MCF 10A (cell line): Measurements from ENCODE around the gene SLC40A1. TPM values are rescaled to one million over a fixed set of nuclear protein-coding genes. Genes with fewer than 3 reads are reported as not detected.
A peak's percentile ranks its signal among the peaks of the same experiment; 100 is the strongest.

Source experiments
- BruUV-seq: library from RNA; stranded (reverse); fragments of 400-500 nt; replicated peaks from 2 replicates; lab custom pipeline; 2021; lab: Mats Ljungman, UMichigan
- CTCF ChIA-PET: fragments of 300-600 bp; sonication (Branson Sonifier 250); formaldehyde crosslinking; extraction: SDS; loops from one replicate; lab custom pipeline; 2021; ENCODE audit warnings: antibody characterized with exemption, inconsistent platforms; lab: Yijun Ruan, JAX
- POLR2A ChIA-PET: fragments of 300-600, 350-650 bp; sonication (Branson Sonifier 250); formaldehyde crosslinking; extraction: SDS; loops from one replicate; lab custom pipeline; 2020; ENCODE audit warnings: antibody characterized with exemption, inconsistent platforms; lab: Yijun Ruan, JAX
- DNase-seq: peaks from one replicate; pipeline ENCODE4 v3.0.0-alpha.2; 2018; ENCODE audit not compliant: unreplicated experiment
- H3K27ac Mint-ChIP-seq: one replicate; pipeline ENCODE4 v1.8.0; 2022; ENCODE audit warnings: mild to moderate bottlenecking, low read depth, mixed read lengths; ENCODE audit not compliant: unreplicated experiment
- H3K27me3 Mint-ChIP-seq: one replicate; pipeline ENCODE4 v1.8.0; 2022; ENCODE audit warnings: mixed read lengths; ENCODE audit not compliant: insufficient read depth, unreplicated experiment
- H3K36me3 Mint-ChIP-seq: one replicate; pipeline ENCODE4 v1.8.0; 2022; ENCODE audit warnings: mild to moderate bottlenecking, moderate library complexity, mixed read lengths; ENCODE audit not compliant: insufficient read depth, unreplicated experiment
- H3K4me1 Mint-ChIP-seq: one replicate; pipeline ENCODE4 v1.8.0; 2022; ENCODE audit warnings: mixed read lengths; ENCODE audit not compliant: insufficient read depth, unreplicated experiment
- H3K4me3 Mint-ChIP-seq: one replicate; pipeline ENCODE4 v1.8.0; 2022; ENCODE audit warnings: mild to moderate bottlenecking, moderate library complexity, mixed read lengths; ENCODE audit not compliant: unreplicated experiment
- H3K9me3 Mint-ChIP-seq: one replicate; pipeline ENCODE4 v1.8.0; 2022; ENCODE audit warnings: mixed read lengths; ENCODE audit not compliant: unreplicated experiment
- intact Hi-C: fragments of 100-400 bp; cut with micrococcal nuclease; formaldehyde crosslinking; loops from 2 replicates; pipeline ENCODE4 v1.14.1; 2022
- total RNA-seq: library from RNA; stranded (reverse); gene quantifications from 2 replicates; pipeline ENCODE4 v1.2.3, GENCODE V29; 2022
- TF ChIP-seq, protein P1 (sequence below): fragments of 200-600 bp; IDR thresholded peaks from one replicate; pipeline ENCODE4 v1.8.0; 2022; ENCODE audit warnings: antibody characterized with exemption, mild to moderate bottlenecking; ENCODE audit not compliant: unreplicated experiment

Gene SLC40A1
- total RNA-seq, 1 experiment from 2014 or later = not detected

DNA sequence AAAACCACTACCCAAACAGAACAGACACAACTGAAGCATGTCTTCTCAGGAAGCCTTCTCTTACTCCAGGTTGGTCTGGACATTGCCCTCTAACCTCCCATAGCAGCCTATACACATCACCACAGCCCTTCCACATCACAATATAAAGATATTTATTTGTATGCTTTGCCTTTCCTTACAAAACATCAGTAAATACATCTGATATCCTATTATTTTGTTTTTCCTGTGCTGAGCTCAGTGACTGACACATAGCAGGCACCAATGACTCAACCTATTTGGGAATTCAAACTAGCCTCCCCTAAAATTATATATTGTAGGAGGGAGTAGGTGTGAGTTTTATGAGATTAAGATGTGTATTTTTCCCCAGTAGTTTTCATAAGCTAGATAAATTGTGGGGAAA lies 28.8 kb downstream of the SLC40A1 start:
- H3K27ac Mint-ChIP-seq = no peak overlapping the region
- DNase-seq = no peak
- ChIA-PET POLR2A (interaction anchor here (0.9 to 1.0 kb wide), 2 partner anchors 26 to 211 kb away, joined by 3 read pairs; partner anchors contain the start of gene OSGEPL1), CTCF (interaction anchor here (1.0 kb wide), 1 partner anchor 19 kb away, joined by 3 read pairs; no protein-coding TSS in a partner anchor)
- H3K4me1 Mint-ChIP-seq = peaks cover 13% of the 10 kb centered on the region
- intact Hi-C loops = no loop called here
- no TSS peak for BruUV-seq
- TF ChIP-seq, protein P1, sequence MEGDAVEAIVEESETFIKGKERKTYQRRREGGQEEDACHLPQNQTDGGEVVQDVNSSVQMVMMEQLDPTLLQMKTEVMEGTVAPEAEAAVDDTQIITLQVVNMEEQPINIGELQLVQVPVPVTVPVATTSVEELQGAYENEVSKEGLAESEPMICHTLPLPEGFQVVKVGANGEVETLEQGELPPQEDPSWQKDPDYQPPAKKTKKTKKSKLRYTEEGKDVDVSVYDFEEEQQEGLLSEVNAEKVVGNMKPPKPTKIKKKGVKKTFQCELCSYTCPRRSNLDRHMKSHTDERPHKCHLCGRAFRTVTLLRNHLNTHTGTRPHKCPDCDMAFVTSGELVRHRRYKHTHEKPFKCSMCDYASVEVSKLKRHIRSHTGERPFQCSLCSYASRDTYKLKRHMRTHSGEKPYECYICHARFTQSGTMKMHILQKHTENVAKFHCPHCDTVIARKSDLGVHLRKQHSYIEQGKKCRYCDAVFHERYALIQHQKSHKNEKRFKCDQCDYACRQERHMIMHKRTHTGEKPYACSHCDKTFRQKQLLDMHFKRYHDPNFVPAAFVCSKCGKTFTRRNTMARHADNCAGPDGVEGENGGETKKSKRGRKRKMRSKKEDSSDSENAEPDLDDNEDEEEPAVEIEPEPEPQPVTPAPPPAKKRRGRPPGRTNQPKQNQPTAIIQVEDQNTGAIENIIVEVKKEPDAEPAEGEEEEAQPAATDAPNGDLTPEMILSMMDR = no peak
- H3K36me3 Mint-ChIP-seq = no peaks in the 10 kb centered on the region
- no peaks in the 10 kb centered on the region for H3K27me3 Mint-ChIP-seq
- no peaks in the 10 kb centered on the region for H3K9me3 Mint-ChIP-seq
- H3K4me3 Mint-ChIP-seq = no peak overlapping the region

DNA sequence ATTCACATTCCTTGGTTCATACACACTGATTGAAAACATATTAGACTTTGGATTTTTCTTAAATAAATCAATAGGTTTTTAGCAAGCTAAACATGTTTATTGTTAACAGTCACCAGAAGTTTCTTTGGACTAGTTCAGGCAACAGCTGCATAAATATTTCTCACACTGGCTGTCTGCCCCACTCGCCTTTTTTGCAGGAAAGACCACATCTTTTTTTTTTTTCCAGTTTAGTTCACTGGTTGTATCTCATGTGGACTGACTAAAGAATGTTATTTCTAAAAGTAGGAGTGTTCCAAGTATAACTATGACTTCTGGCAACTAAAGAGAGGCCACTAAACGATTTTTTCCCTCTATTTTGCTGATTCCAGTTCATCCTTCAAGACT lies 31.1 kb downstream of the SLC40A1 start:
- ChIA-PET CTCF (interaction anchor here (0.7 to 1.1 kb wide), 3 partner anchors 10 to 148 kb away, joined by 3 read pairs; no protein-coding TSS in a partner anchor), POLR2A (no interaction called here)
- intact Hi-C loops = no loop called here
- Mint-ChIP-seq H3K27ac (no peak overlapping the region), H3K27me3 (no peaks in the 10 kb centered on the region), H3K4me3 (no peak overlapping the region), H3K4me1 (peaks cover 5% of the 10 kb centered on the region), H3K36me3 (no peaks in the 10 kb centered on the region), H3K9me3 (no peaks in the 10 kb centered on the region)
- TF ChIP-seq, protein P1 = no peak
- no TSS peak for BruUV-seq
- no peak for DNase-seq

DNA sequence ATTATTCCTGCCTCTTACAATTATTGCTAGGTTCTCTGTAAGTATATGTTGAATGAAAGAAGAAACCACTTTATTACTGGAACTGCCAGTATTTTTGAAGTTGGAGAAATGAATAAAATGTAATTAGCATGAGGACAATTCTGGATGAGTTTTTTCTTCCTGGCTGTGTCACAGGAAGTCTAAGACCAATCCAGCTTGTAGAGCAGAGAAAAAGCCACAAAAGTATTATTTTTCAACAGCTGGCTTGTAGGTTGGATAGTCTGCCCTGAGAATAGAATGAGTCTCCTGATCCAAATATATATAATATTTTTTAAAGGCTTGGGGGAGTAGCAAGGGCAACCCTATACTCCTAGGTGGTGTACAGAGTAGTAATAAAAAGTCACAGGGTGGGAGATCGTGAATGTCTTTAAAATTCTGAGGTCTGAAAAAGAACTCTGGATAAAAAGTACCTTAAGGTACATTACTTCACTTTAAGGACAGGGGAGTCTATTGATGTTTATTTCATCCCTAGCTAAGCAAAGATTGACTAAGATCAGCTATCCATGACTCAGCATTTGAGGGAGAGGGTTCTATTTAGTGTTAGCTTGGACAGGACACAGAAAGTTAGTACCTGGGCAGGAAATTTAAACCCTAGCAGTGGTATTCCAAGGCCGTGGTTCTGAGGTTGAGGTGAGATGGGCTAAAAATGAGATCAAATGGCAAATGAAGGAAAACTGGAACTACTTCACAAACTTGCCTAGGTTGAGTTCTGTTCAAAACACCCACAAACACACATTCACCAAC lies 31.7 kb downstream of the SLC40A1 start:
- no TSS peak for BruUV-seq

DNA sequence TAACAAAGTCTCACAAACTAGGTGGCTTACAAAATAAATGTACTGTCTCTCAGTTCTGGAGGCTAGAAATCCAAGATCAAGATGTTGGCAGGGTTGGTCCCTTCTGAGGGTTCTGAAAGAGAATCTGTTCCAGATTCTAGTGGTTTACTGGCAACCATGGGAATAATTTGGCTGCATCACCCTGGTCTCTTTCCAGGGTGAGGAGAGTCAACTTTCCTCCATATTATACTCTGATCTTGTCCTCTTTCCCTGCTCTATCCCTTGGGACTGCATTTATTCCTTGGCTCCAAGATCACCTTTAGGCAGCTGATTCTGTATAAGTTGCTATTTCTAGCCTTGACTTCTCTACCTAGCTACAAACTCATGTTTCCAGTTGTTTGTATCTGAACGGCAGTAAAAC lies 35.2 kb downstream of the SLC40A1 start:
- Mint-ChIP-seq H3K4me1 (peaks cover 5% of the 10 kb centered on the region), H3K27ac (no peak overlapping the region)
- TF ChIP-seq, protein P1 = no peak

More for the DNA sequence above, 31.7 kb downstream of the SLC40A1 start:
- TF ChIP-seq, protein P1 = no peak
- H3K27me3 Mint-ChIP-seq = no peaks in the 10 kb centered on the region
- no peak overlapping the region for H3K4me3 Mint-ChIP-seq
- no peak overlapping the region for H3K27ac Mint-ChIP-seq
- ChIA-PET CTCF (interaction anchor here (1.0 to 1.1 kb wide), 2 partner anchors 9 to 12 kb away, joined by 3 read pairs; no protein-coding TSS in a partner anchor), POLR2A (interaction anchor here (1.0 kb wide), 1 partner anchor 9 kb away, joined by 3 read pairs; no protein-coding TSS in a partner anchor)
- no peaks in the 10 kb centered on the region for H3K36me3 Mint-ChIP-seq
- H3K4me1 Mint-ChIP-seq = peaks cover 5% of the 10 kb centered on the region
- intact Hi-C loops = no loop called here
- no peaks in the 10 kb centered on the region for H3K9me3 Mint-ChIP-seq
- DNase-seq = peak; percentile 16

More for the DNA sequence above, 35.2 kb downstream of the SLC40A1 start:
- CTCF ChIA-PET = interaction anchor here (0.7 kb wide), 1 partner anchor 102 kb away, joined by 4 read pairs; no protein-coding TSS in a partner anchor
- intact Hi-C loops = no loop called here
- peaks cover 7% of the 10 kb centered on the region for H3K9me3 Mint-ChIP-seq
- no peaks in the 10 kb centered on the region for H3K36me3 Mint-ChIP-seq
- POLR2A ChIA-PET = no interaction called here
- H3K4me3 Mint-ChIP-seq = no peak overlapping the region
- DNase-seq = no peak
- no TSS peak for BruUV-seq
- H3K27me3 Mint-ChIP-seq = no peaks in the 10 kb centered on the region
